ENCODE measurements around the gene PHLDA1. TPM values are rescaled to one million over a fixed set of nuclear protein-coding genes. Genes with fewer than 3 reads are reported as not detected.

Gene PHLDA1
- total RNA-seq, 4 donors from 2014 or later = 14.5 to 56.1 (median 28.5) TPM

- ATAC-seq (ENCODE audit: low FRiP score) (no peak), DNase-seq (ENCODE audit: low spot score) (no peak)
- TF ChIP-seq, protein P1, sequence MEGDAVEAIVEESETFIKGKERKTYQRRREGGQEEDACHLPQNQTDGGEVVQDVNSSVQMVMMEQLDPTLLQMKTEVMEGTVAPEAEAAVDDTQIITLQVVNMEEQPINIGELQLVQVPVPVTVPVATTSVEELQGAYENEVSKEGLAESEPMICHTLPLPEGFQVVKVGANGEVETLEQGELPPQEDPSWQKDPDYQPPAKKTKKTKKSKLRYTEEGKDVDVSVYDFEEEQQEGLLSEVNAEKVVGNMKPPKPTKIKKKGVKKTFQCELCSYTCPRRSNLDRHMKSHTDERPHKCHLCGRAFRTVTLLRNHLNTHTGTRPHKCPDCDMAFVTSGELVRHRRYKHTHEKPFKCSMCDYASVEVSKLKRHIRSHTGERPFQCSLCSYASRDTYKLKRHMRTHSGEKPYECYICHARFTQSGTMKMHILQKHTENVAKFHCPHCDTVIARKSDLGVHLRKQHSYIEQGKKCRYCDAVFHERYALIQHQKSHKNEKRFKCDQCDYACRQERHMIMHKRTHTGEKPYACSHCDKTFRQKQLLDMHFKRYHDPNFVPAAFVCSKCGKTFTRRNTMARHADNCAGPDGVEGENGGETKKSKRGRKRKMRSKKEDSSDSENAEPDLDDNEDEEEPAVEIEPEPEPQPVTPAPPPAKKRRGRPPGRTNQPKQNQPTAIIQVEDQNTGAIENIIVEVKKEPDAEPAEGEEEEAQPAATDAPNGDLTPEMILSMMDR (IDR thresholded peaks at IDR 0.05) = no peak
These were observed 8.9 kb upstream of the PHLDA1 start for GRCh38 chr12:76040461-76040860.

DNA sequence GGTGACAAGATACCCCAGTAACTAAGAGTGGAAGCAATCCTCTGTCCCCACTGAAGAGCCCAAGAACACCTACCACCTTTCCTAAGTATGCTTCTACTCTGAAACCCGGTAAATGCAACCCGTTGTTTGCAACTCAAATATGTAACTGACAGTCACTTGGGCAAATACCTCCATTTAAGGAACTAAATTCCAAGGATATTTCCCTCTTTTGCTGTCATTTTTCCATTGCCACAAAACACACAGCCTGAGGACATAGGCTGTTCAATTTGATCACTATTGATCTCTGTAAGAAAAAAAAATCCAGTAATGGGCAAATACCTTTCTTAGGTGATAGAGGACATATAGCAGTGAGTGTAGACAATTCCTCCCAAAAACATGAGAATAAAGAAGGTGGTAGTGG is 6.6 kb upstream of the PHLDA1 start:
- DNase-seq (ENCODE audit: low spot score) = no peak
- TF ChIP-seq, protein P1 (IDR thresholded peaks at IDR 0.05) = no peak
- ATAC-seq (ENCODE audit: low FRiP score) = no peak

DNA sequence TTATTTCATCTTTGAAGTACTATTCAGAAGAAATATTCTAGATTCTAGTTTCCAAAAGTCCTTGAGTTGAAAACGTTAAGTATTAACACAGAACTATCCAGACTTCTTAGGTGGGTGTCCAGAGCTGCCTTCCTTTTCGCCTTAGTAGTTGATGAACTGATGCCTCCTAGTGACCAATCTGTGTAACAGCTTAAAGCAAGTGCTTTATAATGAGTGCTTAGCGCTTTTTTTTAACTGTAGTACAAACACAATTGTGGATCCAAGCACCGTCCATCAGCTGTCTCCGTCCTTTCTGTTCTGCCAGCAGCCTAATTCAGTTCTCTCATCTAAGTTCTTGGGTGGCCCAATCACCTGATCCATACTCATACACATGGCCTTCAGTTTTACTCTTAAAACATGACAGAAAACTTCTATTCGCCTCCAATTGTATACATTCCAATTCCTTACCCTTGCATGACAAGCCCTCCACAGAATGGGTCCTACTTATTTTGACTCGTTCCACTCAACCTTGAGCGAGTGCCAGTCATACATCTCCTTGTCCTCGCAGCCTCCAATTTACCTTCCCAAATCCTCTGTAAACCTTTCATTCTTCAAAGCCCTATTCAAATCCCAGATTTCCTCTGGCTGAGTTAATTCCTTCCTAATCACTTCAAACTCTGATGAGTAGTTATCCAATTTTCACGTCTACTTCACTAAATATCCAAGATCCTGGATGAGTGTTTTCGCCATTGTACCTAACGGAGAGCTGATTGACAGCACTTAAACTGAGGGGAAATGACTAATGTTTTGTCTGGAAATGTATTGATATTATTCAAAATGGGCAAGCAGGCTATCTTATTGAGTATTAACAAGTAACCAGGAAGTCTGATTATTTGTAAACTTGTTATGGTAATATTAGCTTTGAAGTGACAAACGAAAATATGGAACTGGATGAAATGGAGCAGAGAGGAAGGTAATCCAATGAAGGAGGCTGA is 5.8 kb upstream of the PHLDA1 start:
- DNase-seq (ENCODE audit: low spot score) (no peak), ATAC-seq (ENCODE audit: low FRiP score) (peak; percentile 67)
- TF ChIP-seq, protein P1 (IDR thresholded peaks at IDR 0.05) = peak in 1 of 3 donors; percentile 74

GRCh38 chr12:76035045-76035444 is 3.5 kb upstream of the PHLDA1 start:
- DNase-seq (ENCODE audit: low spot score) = no peak
- TF ChIP-seq, protein P1 (IDR thresholded peaks at IDR 0.05) = no peak

DNA sequence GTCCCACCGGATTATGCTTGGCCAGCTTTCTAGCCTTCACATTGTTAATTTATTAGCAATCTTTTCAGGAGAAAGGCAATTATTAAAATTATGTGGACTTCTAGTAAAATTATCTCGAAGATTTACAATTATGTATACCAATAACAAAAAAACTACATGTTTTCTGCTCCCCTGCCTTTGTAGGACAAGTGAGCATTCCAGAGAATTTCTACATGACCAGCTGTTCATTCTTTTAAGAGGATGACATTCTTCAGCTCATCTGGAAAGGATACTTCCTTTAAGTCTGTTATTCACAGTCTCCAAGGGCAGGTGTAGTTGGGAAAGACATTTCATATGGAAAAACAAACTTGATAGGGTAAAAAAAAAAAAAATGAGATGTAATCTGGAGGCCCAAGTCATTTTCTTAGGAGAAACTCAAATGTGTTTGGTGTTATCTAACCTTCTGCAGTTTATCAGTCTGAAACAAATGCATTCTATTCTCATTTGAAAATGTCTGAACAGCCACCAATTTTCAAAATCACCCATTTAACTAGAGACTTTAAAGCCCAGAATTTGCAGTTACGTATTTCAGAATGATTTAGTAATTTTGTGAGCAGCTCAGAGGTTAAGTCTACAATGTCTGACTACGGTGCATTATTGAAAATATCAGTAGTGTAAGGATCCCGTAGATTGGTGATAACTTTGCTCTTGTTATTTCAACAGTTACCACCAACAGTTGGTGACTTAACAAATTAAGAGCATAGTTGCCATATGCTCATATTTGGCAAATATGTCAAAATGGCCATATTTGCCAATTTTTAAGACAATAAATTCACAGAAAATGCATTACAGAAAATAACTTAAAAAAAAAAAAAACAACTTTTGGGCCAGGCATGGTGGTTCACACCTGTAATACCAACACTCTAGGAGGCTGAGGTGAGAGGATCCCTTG is 1.8 kb upstream of the PHLDA1 start:
- TF ChIP-seq, protein P1 (IDR thresholded peaks at IDR 0.05) = no peak
- DNase-seq (ENCODE audit: low spot score) (no peak), ATAC-seq (ENCODE audit: low FRiP score) (no peak)

More at GRCh38 chr12:76035045-76035444, 3.5 kb upstream of the PHLDA1 start:
- no peak for ATAC-seq (ENCODE audit: low FRiP score)

DNA sequence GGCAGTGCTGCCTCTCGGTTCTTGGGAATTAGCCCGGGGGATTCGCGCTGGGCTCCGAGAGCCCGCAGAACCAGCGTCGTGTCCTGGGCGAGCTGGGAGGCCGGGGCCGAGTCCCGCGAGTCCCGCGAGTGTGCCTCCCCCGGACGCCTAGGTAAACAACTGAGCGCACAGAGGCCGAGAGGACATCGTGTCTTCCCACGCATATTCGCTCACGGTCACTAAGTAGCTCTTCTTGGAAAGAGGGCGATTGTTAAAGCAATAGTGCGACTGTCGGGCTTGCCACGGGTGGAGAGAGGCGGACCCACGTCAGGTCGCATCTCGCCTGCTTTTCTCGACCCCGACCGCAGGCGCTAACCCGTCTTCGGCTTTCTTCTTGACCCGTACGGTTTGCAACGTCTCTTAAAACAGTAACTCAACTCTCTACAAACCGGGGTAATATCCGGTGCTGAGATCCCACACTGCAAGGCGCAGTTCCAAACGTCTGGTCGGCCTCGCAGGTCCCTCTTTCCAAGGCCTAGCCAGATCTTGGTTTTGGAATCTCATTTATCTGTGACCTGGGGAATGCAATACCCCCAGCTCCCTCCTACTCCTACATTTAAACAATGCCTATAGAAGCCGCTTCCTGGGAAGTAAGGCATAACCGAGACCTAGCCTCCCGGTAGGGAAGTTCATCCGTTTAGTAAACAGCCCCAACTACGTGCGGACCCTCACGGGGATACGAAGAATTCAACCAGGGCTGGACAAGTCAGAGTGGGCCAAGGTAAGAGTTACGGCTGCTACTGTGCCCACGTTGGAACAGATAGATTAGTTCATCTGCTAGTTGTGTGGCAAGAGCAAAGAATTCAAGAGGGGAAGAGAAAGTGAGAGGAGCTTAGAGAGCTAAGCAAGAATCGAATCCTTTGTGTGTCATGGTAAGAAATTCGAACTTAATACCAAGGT is 736 bp upstream of the PHLDA1 start:
- DNase-seq (ENCODE audit: low spot score) (no peak), ATAC-seq (ENCODE audit: low FRiP score) (peak; percentile 41)
- TF ChIP-seq, protein P1 (IDR thresholded peaks at IDR 0.05) = no peak
